Muscle of leg (tissue), 11 donors: ENCODE data around the gene CAP2. TPM values are rescaled to one million over a fixed set of nuclear protein-coding genes. Genes with fewer than 3 reads are reported as not detected.

ENCODE experiments used
- DNase-seq: peaks from one replicate; pipeline ENCODE4 v3.0.0; 2013
- H3K27ac ChIP-seq: one replicate; pipeline ENCODE4 v1.5.1; 2013; ENCODE audit warnings: mild to moderate bottlenecking, low read length, control low read depth
- H3K27me3 ChIP-seq: one replicate; pipeline ENCODE4 v1.6.1; 2013; ENCODE audit warnings: low read length; ENCODE audit not compliant: control insufficient read depth, insufficient read depth
- H3K36me3 ChIP-seq: one replicate; pipeline ENCODE4 v1.6.1; 2013; ENCODE audit warnings: low read length; ENCODE audit not compliant: control insufficient read depth, insufficient read depth
- H3K4me1 ChIP-seq: one replicate; pipeline ENCODE4 v1.6.1; 2013; ENCODE audit warnings: low read length; ENCODE audit not compliant: control insufficient read depth, insufficient read depth
- H3K4me3 ChIP-seq: one replicate; pipeline ENCODE4 v1.5.1; 2013; ENCODE audit warnings: low read length, control low read depth
- H3K9me3 ChIP-seq: replicated peaks from 2 replicates; pipeline ENCODE4 v1.6.1; 2013; ENCODE audit warnings: low read depth, low read length; ENCODE audit not compliant: control insufficient read depth
- WGBS: methylation state at CpG from one replicate; pipeline ENCODE4 v1.1.5; 2013; ENCODE audit warnings: missing lambda C conversion rate; ENCODE audit not compliant: insufficient coverage; 5-methylcytosine and 5-hydroxymethylcytosine counted together
- polyA plus RNA-seq, 8 donors: library from polyadenylated mRNA; unstranded; fragments of 120-200 nt; gene quantifications; one replicate each; pipeline versions ENCODE4 v1.2.1 to v1.2.3, GENCODE V29; 2013; ENCODE audit warnings: inconsistent platforms in 1 of 8, low replicate concordance in 1 of 8; ENCODE audit not compliant: insufficient read length in 8 of 8, insufficient read depth in 1 of 8
- total RNA-seq: library from RNA; stranded (reverse); fragments of 120-200 nt; gene quantifications from one replicate; pipeline ENCODE4 v1.2.4, GENCODE V29; 2013

The CAP2 gene
- total and polyA plus RNA-seq, 9 donors, result 56.3 to 201 (median 148) TPM

GRCh38 chr6:17450832-17451231 is 57.4 kb downstream of the CAP2 start:
- H3K9me3 ChIP-seq, result no peaks in the 10 kb centered on the region
- DNase-seq, result peak; percentile 63
- H3K36me3 ChIP-seq, result no peaks in the 10 kb centered on the region
- no CpG with 5 or more reads among the region's 5 CpGs for WGBS
- peaks cover 7% of the 10 kb centered on the region for H3K4me1 ChIP-seq
- no peak overlapping the region for H3K4me3 ChIP-seq
- peak overlapping the region; percentile 64 for H3K27ac ChIP-seq
- H3K27me3 ChIP-seq, result no peaks in the 10 kb centered on the region

- no peak for DNase-seq
- H3K27ac ChIP-seq, result no peak overlapping the region
- 100% methylated on average over 2 of the region's 6 CpGs for WGBS
- no peak overlapping the region for H3K4me3 ChIP-seq
- peaks cover 14% of the 10 kb centered on the region for H3K4me1 ChIP-seq
- no peaks in the 10 kb centered on the region for H3K9me3 ChIP-seq
- H3K27me3 ChIP-seq, result no peaks in the 10 kb centered on the region
- H3K36me3 ChIP-seq, result no peaks in the 10 kb centered on the region
Observed at GRCh38 chr6:17452096-17452495, 58.7 kb downstream of the CAP2 start.

GRCh38 chr6:17454316-17455005 is 61.1 kb downstream of the CAP2 start:
- no peaks in the 10 kb centered on the region for H3K9me3 ChIP-seq
- H3K27me3 ChIP-seq, result no peaks in the 10 kb centered on the region
- H3K4me1 ChIP-seq, result peaks cover 14% of the 10 kb centered on the region
- H3K4me3 ChIP-seq, result no peak overlapping the region
- no peaks in the 10 kb centered on the region for H3K36me3 ChIP-seq
- H3K27ac ChIP-seq, result peak overlapping the region; percentile 36
- 67% methylated on average over 1 of the region's 7 CpGs for WGBS
- peak; percentile 55 for DNase-seq

GRCh38 chr6:17455919-17456318 is 62.5 kb downstream of the CAP2 start:
- H3K27ac ChIP-seq, result no peak overlapping the region
- 99% methylated on average over 6 of the region's 7 CpGs for WGBS
- peaks cover 14% of the 10 kb centered on the region for H3K4me1 ChIP-seq
- H3K4me3 ChIP-seq, result no peak overlapping the region
- no peak for DNase-seq
- no peaks in the 10 kb centered on the region for H3K27me3 ChIP-seq
- H3K36me3 ChIP-seq, result no peaks in the 10 kb centered on the region
- no peaks in the 10 kb centered on the region for H3K9me3 ChIP-seq

GRCh38 chr6:17456711-17457110 is 63.3 kb downstream of the CAP2 start:
- DNase-seq, result no peak
- Histone ChIP-seq H3K36me3 (no peaks in the 10 kb centered on the region), H3K9me3 (no peaks in the 10 kb centered on the region), H3K4me1 (peaks cover 14% of the 10 kb centered on the region), H3K4me3 (no peak overlapping the region), H3K27ac (no peak overlapping the region), H3K27me3 (no peaks in the 10 kb centered on the region)
- 64% methylated on average over 3 of the region's 3 CpGs for WGBS

GRCh38 chr6:17457405-17457804 is 64.0 kb downstream of the CAP2 start:
- H3K36me3 ChIP-seq, result no peaks in the 10 kb centered on the region
- H3K4me3 ChIP-seq, result no peak overlapping the region
- 92% methylated on average over 4 of the region's 4 CpGs for WGBS
- peaks cover 14% of the 10 kb centered on the region for H3K4me1 ChIP-seq
- no peaks in the 10 kb centered on the region for H3K27me3 ChIP-seq
- no peak for DNase-seq
- H3K9me3 ChIP-seq, result no peaks in the 10 kb centered on the region
- H3K27ac ChIP-seq, result no peak overlapping the region

GRCh38 chr6:17457956-17458355 is 64.6 kb downstream of the CAP2 start:
- Histone ChIP-seq H3K4me1 (peaks cover 14% of the 10 kb centered on the region), H3K27me3 (no peaks in the 10 kb centered on the region), H3K9me3 (no peaks in the 10 kb centered on the region), H3K27ac (no peak overlapping the region), H3K36me3 (no peaks in the 10 kb centered on the region), H3K4me3 (no peak overlapping the region)
- no peak for DNase-seq
- 67% methylated on average over 2 of the region's 3 CpGs for WGBS

GRCh38 chr6:17458966-17459365 is 65.6 kb downstream of the CAP2 start:
- Histone ChIP-seq H3K4me1 (peaks cover 13% of the 10 kb centered on the region), H3K36me3 (no peaks in the 10 kb centered on the region), H3K27me3 (no peaks in the 10 kb centered on the region), H3K9me3 (no peaks in the 10 kb centered on the region), H3K27ac (no peak overlapping the region), H3K4me3 (no peak overlapping the region)
- DNase-seq, result no peak
- WGBS, result no CpG with 5 or more reads among the region's 4 CpGs

GRCh38 chr6:17460862-17461261 is 67.5 kb downstream of the CAP2 start:
- Histone ChIP-seq H3K27ac (no peak overlapping the region), H3K9me3 (no peaks in the 10 kb centered on the region), H3K4me1 (peaks cover 7% of the 10 kb centered on the region), H3K4me3 (no peak overlapping the region), H3K36me3 (peaks cover 12% of the 10 kb centered on the region), H3K27me3 (no peaks in the 10 kb centered on the region)
- 100% methylated on average over 1 of the region's 5 CpGs for WGBS
- no peak for DNase-seq

GRCh38 chr6:17466147-17466546 is 72.8 kb downstream of the CAP2 start:
- Histone ChIP-seq H3K36me3 (peaks cover 21% of the 10 kb centered on the region), H3K27ac (no peak overlapping the region), H3K4me1 (peaks cover 4% of the 10 kb centered on the region), H3K4me3 (no peak overlapping the region), H3K27me3 (no peaks in the 10 kb centered on the region), H3K9me3 (no peaks in the 10 kb centered on the region)
- 29% methylated on average over 1 of the region's 5 CpGs for WGBS
- no peak for DNase-seq

- no peaks in the 10 kb centered on the region for H3K9me3 ChIP-seq
- no CpG with 5 or more reads among the region's 3 CpGs for WGBS
- DNase-seq, result no peak
- H3K36me3 ChIP-seq, result peaks cover 21% of the 10 kb centered on the region
- no peak overlapping the region for H3K27ac ChIP-seq
- no peak overlapping the region for H3K4me3 ChIP-seq
- peaks cover 4% of the 10 kb centered on the region for H3K4me1 ChIP-seq
- H3K27me3 ChIP-seq, result no peaks in the 10 kb centered on the region
Observed at GRCh38 chr6:17466707-17467106, 73.3 kb downstream of the CAP2 start.
